Activated B cell treated with CpG ODN at 0.5 μM for 24 hours (primary cell): ENCODE results near the gene SLC52A1. TPM values are rescaled to one million over a fixed set of nuclear protein-coding genes. Genes with fewer than 3 reads are reported as not detected.
A peak's percentile ranks its signal among the peaks of the same experiment; 100 is the strongest.

Source experiments
- ATAC-seq: fragments of 200-7000 bp; cut with Tn5 transposase; one replicate; pipeline ENCODE4 v1.10.0; 2021; ENCODE audit warnings: low read depth, mild to moderate bottlenecking, moderate library complexity
- CTCF ChIA-PET: fragments of 350-600 bp; sonication (Branson Sonifier 250); formaldehyde crosslinking; loops from one replicate; lab custom pipeline; 2021; ENCODE audit warnings: antibody characterized with exemption; lab: Charles Lee
- POLR2A ChIA-PET: fragments of 350-600 bp; sonication (Branson Sonifier 250); formaldehyde crosslinking; loops from one replicate; lab custom pipeline; 2021; ENCODE audit warnings: antibody characterized with exemption; lab: Charles Lee
- DNase-seq: peaks from one replicate; pipeline ENCODE4 v3.0.0; 2022
- H3K27ac Mint-ChIP-seq: one replicate; pipeline ENCODE4 v1.8.0; 2020; ENCODE audit warnings: mixed read lengths
- H3K27me3 Mint-ChIP-seq: one replicate; pipeline ENCODE4 v1.8.0; 2021; ENCODE audit warnings: mixed read lengths
- H3K36me3 Mint-ChIP-seq: one replicate; pipeline ENCODE4 v1.8.0; 2021; ENCODE audit warnings: low read depth, mixed read lengths
- H3K4me1 Mint-ChIP-seq: one replicate; pipeline ENCODE4 v1.8.0; 2021; ENCODE audit warnings: mixed read lengths
- H3K4me3 Mint-ChIP-seq: one replicate; pipeline ENCODE4 v1.8.0; 2020; ENCODE audit warnings: mild to moderate bottlenecking, mixed read lengths
- H3K9me3 Mint-ChIP-seq: one replicate; pipeline ENCODE4 v1.8.0; 2020; ENCODE audit warnings: mixed read lengths
- CTCF ChIP-seq: fragments of 200-600 bp; IDR thresholded peaks from one replicate; pipeline ENCODE4 v1.8.0; 2022; ENCODE audit warnings: antibody characterized with exemption, mild to moderate bottlenecking
- intact Hi-C: fragments of 100-400 bp; cut with micrococcal nuclease; formaldehyde crosslinking; loops from one replicate; pipeline ENCODE4 v1.15.1; 2024
- total RNA-seq: library from RNA; stranded (reverse); gene quantifications from 2 replicates; pipeline ENCODE4 v1.2.3, GENCODE V29; 2022

Gene SLC52A1
- total RNA-seq, 1 donor from 2014 or later: 0.09 TPM

- CTCF ChIA-PET: interaction anchor here (0.8 kb wide), 1 partner anchor 79 kb away, joined by 3 read pairs; the partner anchor contains the start of gene ZFP3
- no peak for TF ChIP-seq CTCF
- Mint-ChIP-seq H3K27me3 (no peaks in the 10 kb centered on the region), H3K27ac (no peak overlapping the region), H3K36me3 (peaks cover 53% of the 10 kb centered on the region), H3K4me3 (no peak overlapping the region), H3K9me3 (no peaks in the 10 kb centered on the region), H3K4me1 (peaks cover 20% of the 10 kb centered on the region)
- ATAC-seq: no peak
- intact Hi-C loops: no loop called here
- POLR2A ChIA-PET: interaction anchor here (1.2 to 3.7 kb wide), 4 partner anchors 16 to 60 kb away, joined by 6 to 36 read pairs (median 21); partner anchors contain the start of genes PFN1, RNF167, SLC25A11 and SPAG7
- DNase-seq: no peak
Measured at GRCh38 chr17:5000237-5000639, 35.0 kb downstream of the SLC52A1 start.

- H3K4me1 Mint-ChIP-seq: peaks cover 20% of the 10 kb centered on the region
- ChIA-PET CTCF (interaction anchor here (0.8 kb wide), 1 partner anchor 79 kb away, joined by 3 read pairs; the partner anchor contains the start of gene ZFP3), POLR2A (interaction anchor here (1.1 to 3.7 kb wide), 8 partner anchors 11 to 100 kb away, joined by 3 to 36 read pairs (median 14); partner anchors contain the start of genes C17orf107, CAMTA2, PFN1 and RNF167)
- intact Hi-C loops: loop anchor here (1.0 to 5.0 kb wide), 2 partner anchors 18 to 442 kb away; partner anchors contain the start of gene MYBBP1A
- no peaks in the 10 kb centered on the region for H3K9me3 Mint-ChIP-seq
- ATAC-seq (no peak), DNase-seq (no peak)
- H3K4me3 Mint-ChIP-seq: peak overlapping the region; percentile 85
- H3K36me3 Mint-ChIP-seq: peaks cover 46% of the 10 kb centered on the region
- peak overlapping the region; percentile 90 for H3K27ac Mint-ChIP-seq
- no peaks in the 10 kb centered on the region for H3K27me3 Mint-ChIP-seq
- no peak for TF ChIP-seq CTCF
Measured at GRCh38 chr17:4999430-5000093, 35.7 kb downstream of the SLC52A1 start.

- H3K4me3 Mint-ChIP-seq: peak overlapping the region; percentile 85
- H3K9me3 Mint-ChIP-seq: no peaks in the 10 kb centered on the region
- TF ChIP-seq CTCF: no peak
- intact Hi-C loops: loop anchor here (1.0 to 5.0 kb wide), 2 partner anchors 18 to 442 kb away; partner anchors contain the start of gene MYBBP1A
- H3K27ac Mint-ChIP-seq: peak overlapping the region; percentile 90
- ATAC-seq (peak; percentile 7), DNase-seq (no peak)
- H3K27me3 Mint-ChIP-seq: no peaks in the 10 kb centered on the region
- CTCF ChIA-PET: no interaction called here
- POLR2A ChIA-PET: interaction anchor here (0.7 to 3.7 kb wide), 11 partner anchors 10 to 100 kb away, joined by 3 to 36 read pairs (median 11); partner anchors contain the start of genes C17orf107, CAMTA2, PFN1 and RNF167
- peaks cover 20% of the 10 kb centered on the region for H3K4me1 Mint-ChIP-seq
- H3K36me3 Mint-ChIP-seq: peaks cover 39% of the 10 kb centered on the region
Measured at GRCh38 chr17:4998732-4999429, 36.3 kb downstream of the SLC52A1 start.

- Mint-ChIP-seq H3K27me3 (no peaks in the 10 kb centered on the region), H3K27ac (peak overlapping the region; percentile 90), H3K4me3 (peak overlapping the region; percentile 85), H3K36me3 (peaks cover 32% of the 10 kb centered on the region), H3K4me1 (peaks cover 20% of the 10 kb centered on the region), H3K9me3 (no peaks in the 10 kb centered on the region)
- CTCF ChIA-PET: interaction anchor here (1.0 to 1.1 kb wide), 2 partner anchors 18 to 29 kb away, joined by 3 to 4 read pairs; no protein-coding TSS in a partner anchor
- peak; percentile 3 for ATAC-seq
- intact Hi-C loops: loop anchor here (5.0 kb wide), 1 partner anchor 441 kb away; the partner anchor contains the start of gene MYBBP1A
- POLR2A ChIA-PET: interaction anchor here (0.6 to 3.7 kb wide), 19 partner anchors 9 to 256 kb away, joined by 3 to 36 read pairs (median 6); partner anchors contain the start of genes C17orf107, CAMTA2, ENO3 and PFN1
- peak; percentile 36 for DNase-seq
- TF ChIP-seq CTCF: no peak
Measured at GRCh38 chr17:4998027-4998731, 37.0 kb downstream of the SLC52A1 start.
